ENCODE results near the gene C1QTNF1.
"Not testable (repeated sequence)": the region's sequence is repeated elsewhere in the genome, so short reads cannot be mapped to it uniquely, and the experiment has no call there.

C1QTNF1 gene

DNA sequence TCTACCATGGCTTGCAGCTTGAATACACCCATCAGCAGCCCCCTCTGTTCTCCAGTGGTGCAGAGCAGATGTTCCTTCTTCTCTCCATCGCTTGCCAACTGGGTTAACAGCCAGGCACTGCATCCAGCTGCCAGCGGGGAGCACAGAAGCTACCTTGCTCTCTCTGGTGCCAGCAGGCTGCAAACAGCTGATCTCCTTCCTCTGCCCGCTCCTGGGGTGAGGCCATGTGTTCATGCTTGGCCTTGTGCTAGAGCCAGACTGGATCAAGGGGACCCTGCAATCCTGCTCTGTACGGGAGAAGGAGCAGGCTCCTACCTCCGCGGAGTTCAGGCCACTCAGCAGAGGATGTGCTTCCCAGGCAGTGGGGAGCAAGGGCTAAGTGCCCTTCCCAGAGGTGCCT is 26.6 kb downstream of the C1QTNF1 start:
- no peak for DNase-seq

DNA sequence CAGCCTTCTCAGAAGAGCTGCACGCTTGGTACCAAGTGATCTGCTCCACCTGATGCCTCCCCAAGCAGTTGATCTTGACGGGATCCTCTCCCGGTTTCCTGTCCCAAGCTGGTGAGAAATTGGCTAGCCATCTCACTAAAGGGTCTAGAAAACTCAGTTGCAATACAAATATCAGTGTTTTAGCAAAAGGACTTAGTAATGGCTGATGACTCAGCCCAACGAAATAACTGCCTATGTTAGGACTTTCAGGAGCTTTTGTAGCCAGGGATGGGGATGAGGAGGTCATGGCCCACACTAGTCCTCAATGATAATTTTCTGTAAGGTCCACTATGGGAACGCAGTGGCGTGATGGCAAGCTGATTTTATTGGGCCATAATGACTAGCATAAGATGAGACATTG is 27.3 kb downstream of the C1QTNF1 start:
- DNase-seq, result no peak

GRCh38 chr17:79052131-79052530 is 28.2 kb downstream of the C1QTNF1 start:
- no peak for DNase-seq

DNA sequence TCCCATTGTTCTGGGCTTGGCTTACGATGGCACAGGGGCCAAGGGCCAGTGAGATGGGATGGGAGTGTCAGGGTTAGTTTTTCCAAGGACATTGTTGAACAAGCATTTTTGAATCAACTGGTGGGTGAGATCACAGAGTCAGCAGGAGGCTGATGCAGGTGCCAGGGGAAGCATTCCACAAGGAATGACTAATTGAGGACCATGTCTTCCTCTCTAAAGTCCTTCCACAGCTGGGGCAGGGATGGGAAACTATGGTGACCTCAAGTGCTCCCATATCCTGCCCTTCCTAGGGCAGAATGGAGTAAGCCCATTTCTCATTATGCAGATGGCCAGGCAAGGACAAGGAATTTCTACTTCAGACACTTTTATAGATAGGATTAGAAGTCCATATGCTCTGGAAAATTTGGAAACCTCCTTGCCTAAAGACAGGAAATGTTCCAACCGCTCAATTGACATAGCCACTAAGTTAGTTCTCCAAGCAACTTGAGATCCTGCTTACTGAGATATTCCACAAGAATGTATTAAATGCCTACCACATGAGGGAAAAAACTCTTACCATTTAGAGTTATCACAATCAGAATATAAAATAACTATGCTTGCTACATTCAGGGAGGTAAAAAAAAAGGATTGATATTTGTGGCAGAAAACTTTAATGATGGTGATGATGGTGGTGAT is 29.4 kb downstream of the C1QTNF1 start:
- DNase-seq, result no peak

DNA sequence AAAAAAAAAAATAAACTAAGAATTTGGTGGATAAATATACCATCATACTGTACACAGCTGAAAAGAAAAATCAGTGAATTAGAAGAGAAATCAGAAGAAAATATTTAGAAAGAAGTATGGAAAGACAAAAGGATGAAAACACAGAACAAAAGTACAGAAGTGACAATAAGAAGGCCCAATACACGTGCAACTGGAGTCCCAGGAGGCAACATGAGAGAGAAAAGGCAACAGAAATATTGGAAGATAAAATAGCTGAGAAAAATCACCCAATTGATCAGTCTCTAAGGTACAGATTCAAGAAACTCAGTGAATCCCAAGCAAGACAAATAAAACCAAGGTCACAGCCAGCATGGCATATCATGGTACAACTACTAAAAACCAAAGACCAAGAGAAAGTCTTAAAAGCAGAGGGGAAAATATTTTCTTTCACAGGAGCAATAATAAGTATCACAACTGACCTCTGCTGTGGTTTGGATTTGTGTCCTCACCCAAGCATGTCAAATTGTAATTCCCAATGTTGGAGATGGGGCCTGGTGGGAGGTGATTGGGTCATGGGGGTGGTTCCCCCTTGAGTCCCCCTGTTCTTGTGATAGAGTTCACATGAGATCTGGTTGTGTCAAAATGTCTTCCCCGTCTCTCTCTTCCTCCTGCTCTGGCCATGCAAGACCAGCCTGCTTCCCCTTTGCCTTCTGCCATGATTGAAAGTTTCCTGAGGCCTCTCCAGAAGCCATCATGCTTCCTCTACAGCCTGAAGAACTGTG is 30.4 kb downstream of the C1QTNF1 start:
- DNase-seq, result no peak

DNA sequence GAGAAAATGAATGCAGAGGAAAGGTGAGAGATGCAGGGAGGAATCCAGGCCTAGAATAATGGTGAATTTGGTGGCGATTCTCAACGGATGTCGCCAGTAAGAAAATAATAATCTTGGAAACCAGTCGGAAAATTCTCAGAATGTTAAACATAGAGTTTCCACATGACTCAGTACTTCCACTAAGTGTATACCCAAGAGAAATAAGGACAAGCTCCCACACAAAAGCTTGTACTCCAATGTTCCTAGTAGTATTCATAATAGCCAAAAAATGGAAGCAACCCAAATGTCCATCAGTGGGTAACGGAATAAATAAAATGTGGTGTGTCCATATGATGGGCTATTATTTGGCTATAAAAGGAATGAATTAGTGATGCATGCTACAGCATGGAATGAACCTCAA is 31.2 kb downstream of the C1QTNF1 start:
- no peak for DNase-seq

- DNase-seq, result no peak
Observed at GRCh38 chr17:79057737-79058385, 33.9 kb downstream of the C1QTNF1 start.

DNA sequence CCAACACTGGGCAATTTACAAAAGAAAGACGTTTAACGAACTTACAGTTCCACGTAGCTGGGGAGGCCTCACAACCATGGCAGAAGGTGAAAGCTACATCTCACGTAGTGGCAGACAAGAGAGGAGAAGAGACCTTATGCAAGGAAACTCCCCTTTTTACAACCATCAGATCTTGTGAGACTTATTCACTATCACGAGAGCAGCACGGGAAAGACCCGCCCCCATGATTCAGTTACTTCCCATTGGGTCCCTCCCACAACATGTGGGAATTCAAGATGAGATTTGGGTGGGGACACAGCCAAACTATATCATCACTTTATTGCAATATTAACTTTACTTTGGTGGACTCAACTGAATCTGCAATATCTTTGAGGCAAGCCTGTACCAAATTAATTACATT is 38.7 kb downstream of the C1QTNF1 start:
- no peak for DNase-seq

- no peak for DNase-seq
Observed at GRCh38 chr17:79064026-79064425, 40.1 kb downstream of the C1QTNF1 start.

- peak in 5 of 58 donors; percentile 6 to 25 (median 15) for DNase-seq
Observed at GRCh38 chr17:79065105-79065670, 41.2 kb downstream of the C1QTNF1 start.

DNA sequence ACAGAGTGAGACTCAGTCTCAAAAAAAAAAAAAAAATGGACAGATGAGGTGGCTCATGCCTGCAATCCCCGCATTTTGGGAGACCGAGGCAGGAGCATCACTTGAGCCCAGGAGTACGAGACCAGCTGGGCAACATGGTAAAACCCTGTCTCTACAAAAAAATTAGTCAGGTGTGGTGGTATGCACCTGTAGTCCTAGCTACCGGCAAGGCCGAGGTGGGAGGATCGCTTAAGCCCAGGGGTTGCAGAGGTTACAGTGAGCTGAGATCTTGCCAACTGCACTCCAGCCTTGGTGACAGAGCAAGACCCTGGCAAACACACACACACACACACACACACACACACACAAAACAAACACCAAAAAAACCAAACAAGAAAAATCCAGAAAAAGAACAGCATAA is 43.0 kb downstream of the C1QTNF1 start:
- DNase-seq, result no peak

GRCh38 chr17:79070266-79070880 is 46.4 kb downstream of the C1QTNF1 start:
- DNase-seq, result no peak

DNA sequence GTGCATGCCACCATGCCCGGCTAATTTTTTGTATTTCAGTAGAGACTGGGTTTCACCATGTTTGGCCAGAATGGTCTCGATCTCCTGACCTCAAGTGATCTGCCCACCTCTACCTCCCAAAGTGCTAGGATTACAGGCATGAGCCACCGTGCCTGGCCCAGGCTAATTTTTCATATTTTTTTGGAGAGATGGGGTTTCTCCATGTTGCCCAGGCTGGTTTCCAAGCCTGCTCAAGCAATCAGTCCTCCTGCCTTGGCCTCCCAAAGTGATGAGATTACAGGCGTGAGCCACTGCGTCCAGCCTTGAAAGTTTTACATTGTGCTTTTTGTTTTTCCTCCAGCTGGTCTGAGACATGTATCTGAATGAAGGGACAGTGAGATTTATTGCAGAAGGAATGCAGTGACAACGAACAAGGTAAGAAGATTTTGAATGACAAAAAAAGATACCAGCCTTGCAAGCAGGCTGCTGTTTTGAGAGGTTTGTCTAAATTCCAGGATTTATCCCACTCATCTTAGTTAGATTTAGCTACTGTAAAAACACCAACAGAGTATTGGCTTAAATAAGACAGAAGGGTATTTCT is 47.3 kb downstream of the C1QTNF1 start:
- no peak for DNase-seq

GRCh38 chr17:79072544-79072943 is 48.6 kb downstream of the C1QTNF1 start:
- DNase-seq, result no peak

GRCh38 chr17:79073016-79073705 is 49.2 kb downstream of the C1QTNF1 start:
- DNase-seq, result no peak

DNA sequence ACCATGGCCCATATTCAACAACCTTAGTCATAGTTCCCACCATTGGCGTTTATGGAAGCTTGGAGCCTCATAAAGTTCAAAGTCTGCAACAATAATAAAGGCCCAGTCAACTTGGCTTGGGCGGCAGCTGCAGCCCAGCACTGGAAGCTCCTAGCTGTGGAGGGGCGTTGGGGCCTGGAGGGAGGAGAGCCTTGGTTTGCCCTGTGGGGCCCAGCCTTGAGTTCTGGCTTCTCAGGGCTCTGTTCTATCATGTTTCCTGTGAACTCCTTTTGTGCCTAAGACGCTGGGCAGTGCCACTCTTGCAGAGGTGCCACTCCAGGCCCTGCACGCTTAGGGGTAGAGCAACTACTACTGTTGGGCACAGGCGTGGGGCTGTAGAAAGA is 49.7 kb downstream of the C1QTNF1 start:
- DNase-seq, result no peak

DNA sequence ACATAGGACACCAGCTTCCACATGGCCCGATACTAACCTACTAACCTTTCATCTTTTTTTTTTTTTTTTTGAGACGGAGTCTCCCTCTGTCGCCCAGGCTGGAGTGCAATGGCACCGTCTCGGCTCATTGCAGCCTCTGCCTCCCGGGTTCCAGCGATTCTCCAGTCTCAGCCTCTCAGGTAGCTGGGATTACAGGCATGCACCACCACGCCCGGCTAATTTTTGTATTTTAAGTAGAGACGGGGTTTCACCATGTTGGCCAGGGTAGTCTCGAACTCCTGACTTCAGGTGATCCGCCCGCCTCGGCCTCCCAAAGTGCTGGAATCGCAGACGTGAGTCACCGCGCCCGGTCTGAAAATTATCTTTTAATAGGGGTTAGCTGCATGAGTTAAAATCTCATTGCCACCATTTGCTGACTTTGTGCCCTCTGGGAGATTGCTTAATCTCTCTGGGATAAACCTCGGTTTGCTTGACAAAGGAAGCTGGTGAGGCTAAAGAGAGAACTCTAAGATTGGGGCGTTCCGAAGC is 50.2 kb downstream of the C1QTNF1 start:
- DNase-seq, result not testable (repeated sequence)

GRCh38 chr17:79074649-79075445 is 50.9 kb downstream of the C1QTNF1 start, which contains the start of gene ENGASE:
Gene ENGASE (plus strand): TSS chr17:79074824. CDS start chr17:79074945, 121 bp downstream.
- peak; percentile 45 to 97 (median 90) for DNase-seq

DNA sequence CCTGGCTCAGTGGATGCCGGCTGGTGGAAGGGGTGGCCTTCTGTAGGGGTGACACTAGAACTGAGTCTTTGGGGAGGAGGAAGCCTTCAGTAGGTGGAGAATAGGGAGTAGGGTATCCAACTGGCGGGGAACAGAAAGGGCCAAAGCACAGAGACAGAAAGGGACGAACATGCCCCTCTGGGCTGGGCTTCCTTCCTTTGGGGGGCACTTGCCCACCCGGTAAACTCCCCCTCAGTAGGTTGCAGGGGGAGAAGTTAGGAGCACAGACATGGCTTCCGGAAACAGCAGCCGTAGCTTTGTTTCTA is 51.4 kb downstream of the C1QTNF1 start:
- peak in 1 of 58 donors; percentile 48 for DNase-seq

Measured in anterior cingulate cortex (tissue), 58 donors.